ENCODE results near the gene USF1. TPM values are rescaled to one million over a fixed set of nuclear protein-coding genes. Genes with fewer than 3 reads are reported as not detected.

Gene USF1
- total RNA-seq, 1 experiment from 2014 or later = 59.2 TPM

GRCh38 chr1:161082483-161082882, 36.7 kb upstream of the USF1 start:
- H2BK15ac ChIP-seq (ENCODE audit: low read depth, low read length) = no peak overlapping the region
- H2BK120ac ChIP-seq (ENCODE audit: low read depth, low read length, poor library complexity, severe bottlenecking) = no peak overlapping the region
- H3K18ac ChIP-seq (ENCODE audit: insufficient read length, low read depth, low read length) = no peak overlapping the region
- H3K79me1 ChIP-seq (ENCODE audit: insufficient read depth, low read depth, low read length, poor library complexity, severe bottlenecking) = no peaks in the 10 kb centered on the region
- H4K5ac ChIP-seq (ENCODE audit: insufficient read length, low read depth, low read length) = no peak overlapping the region
- no peak overlapping the region for H3K9ac ChIP-seq (ENCODE audit: extremely low read depth, insufficient read length, low read length)
- no CpG with 5 or more reads among the region's 2 CpGs for WGBS (ENCODE audit: extremely low coverage, insufficient read length, low lambda C conversion rate)
- H3K23ac ChIP-seq (ENCODE audit: insufficient read length, low read depth, low read length) = no peak overlapping the region
- no peak for DNase-seq
- no peak overlapping the region for H3K4me3 Mint-ChIP-seq
- no peak overlapping the region for H3T11ph ChIP-seq (ENCODE audit: low read length)
- H3K27me3 ChIP-seq (ENCODE audit: insufficient read depth, low read length) = no peaks in the 10 kb centered on the region
- no peak overlapping the region for H3K56ac ChIP-seq (ENCODE audit: insufficient read length, low read depth, low read length)
- no peak overlapping the region for H2AFZ ChIP-seq (ENCODE audit: low read length)
- H3K79me2 ChIP-seq (ENCODE audit: insufficient read depth, low read length) = no peaks in the 10 kb centered on the region
- H3K9me3 Mint-ChIP-seq = no peaks in the 10 kb centered on the region
- H3K4me2 ChIP-seq (ENCODE audit: insufficient read depth, insufficient read length, low read length) = no peak overlapping the region
- H3K27ac Mint-ChIP-seq = no peak overlapping the region
- no peak overlapping the region for H4K91ac ChIP-seq (ENCODE audit: insufficient read length, low read depth, low read length)
- peaks cover 51 to 52% of the 10 kb centered on the region in 2 experiments for H3K4me1 Mint-ChIP-seq
- H4K20me1 ChIP-seq (ENCODE audit: control insufficient read depth, insufficient read depth, insufficient read length) = no peaks in the 10 kb centered on the region
- no peak overlapping the region for H3K27ac ChIP-seq (ENCODE audit: insufficient read length, low read depth, low read length)
- no peak overlapping the region for H2BK12ac ChIP-seq (ENCODE audit: insufficient read length, low read depth, low read length)
- no peak overlapping the region for H3K4ac ChIP-seq (ENCODE audit: low read depth, low read length)
- H2BK20ac ChIP-seq (ENCODE audit: low read depth, low read length, poor library complexity, severe bottlenecking) = no peak overlapping the region
- H2AK5ac ChIP-seq (ENCODE audit: insufficient read length, low read length) = no peak overlapping the region
- no peak overlapping the region for H3K14ac ChIP-seq (ENCODE audit: insufficient read depth, low read length)
- no peaks in the 10 kb centered on the region for H3K36me3 Mint-ChIP-seq (ENCODE audit: insufficient read depth in 1 of 3, low read depth in 3 of 3)
- TF ChIP-seq CTCF (conservative IDR thresholded peaks at IDR 0.05) = no peak
- H4K8ac ChIP-seq (replicated peaks; ENCODE audit: insufficient read length, low read depth, low read length) = no peak overlapping the region
- H3K9me3 ChIP-seq (ENCODE audit: control insufficient read depth, low read depth, low read length) = no peaks in the 10 kb centered on the region
- H3K4me1 ChIP-seq (ENCODE audit: insufficient read depth, low read length) = no peaks in the 10 kb centered on the region
- H3K27me3 Mint-ChIP-seq (ENCODE audit: low read depth) = no peaks in the 10 kb centered on the region; the same call in 1 of the 2 replicates
- no peaks in the 10 kb centered on the region for H3K23me2 ChIP-seq (ENCODE audit: insufficient read length, low read depth, low read length, poor library complexity, severe bottlenecking)
- no peak overlapping the region for H2BK5ac ChIP-seq (ENCODE audit: insufficient read length, low read length)
